ENCODE data around the gene GPATCH1. TPM values are rescaled to one million over a fixed set of nuclear protein-coding genes. Genes with fewer than 3 reads are reported as not detected.
"Not testable (repeated sequence)": the region's sequence is repeated elsewhere in the genome, so short reads cannot be mapped to it uniquely, and the experiment has no call there.

GPATCH1 gene
- 4.0 and 5.0 TPM in 2 replicates for total RNA-seq (2014; rRNA removed; shearing (Covaris generic))
- 4.5 and 5.7 TPM in 2 replicates for polyA plus RNA-seq (2014; cell fraction: nucleus; rRNA removed)

DNA sequence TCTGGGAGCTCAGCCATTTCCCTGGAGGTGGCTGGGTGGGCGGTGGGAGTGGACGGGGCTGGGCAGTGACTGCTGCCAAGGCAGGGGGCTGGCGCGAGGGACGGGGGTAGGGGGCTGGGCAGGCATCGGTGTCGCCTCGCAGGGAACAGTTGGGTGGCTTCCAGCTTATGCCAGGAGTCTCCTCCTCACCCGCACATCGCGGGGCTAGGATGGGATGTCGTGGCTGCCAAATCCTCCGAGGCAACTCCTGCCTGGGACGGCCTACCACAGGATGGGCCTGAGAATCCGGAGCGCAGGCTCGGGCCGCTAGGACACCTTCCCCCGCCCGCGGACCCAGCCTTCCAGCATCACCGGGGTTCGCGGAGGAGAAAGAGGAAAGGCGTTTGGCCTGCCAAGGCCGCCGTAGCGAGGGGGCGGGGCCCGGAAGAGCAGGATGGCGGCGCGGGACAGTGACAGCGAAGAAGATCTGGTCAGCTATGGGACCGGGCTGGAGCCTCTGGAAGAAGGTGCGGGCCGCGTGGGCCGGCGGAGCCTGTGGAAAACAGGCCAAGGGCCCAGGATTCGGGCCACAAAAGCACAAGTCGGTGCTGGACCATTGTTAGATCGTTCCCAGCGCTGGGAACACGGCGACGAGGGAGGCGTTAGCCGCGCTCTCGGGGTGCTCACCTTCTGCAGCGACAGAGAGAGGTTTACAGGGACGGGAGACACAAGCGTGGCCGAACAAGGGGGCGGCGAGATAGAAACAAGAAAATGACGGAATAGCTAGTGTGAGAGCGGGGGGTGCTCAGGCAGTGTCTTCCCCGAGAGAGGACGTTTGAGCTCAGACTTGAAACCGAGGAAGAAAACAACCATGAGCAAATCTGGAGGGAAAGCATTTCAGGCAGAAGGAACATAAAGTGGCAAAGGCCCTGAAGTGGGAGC is at the start of gene GPATCH1:
Gene GPATCH1 (plus strand): TSS at position 421 of the 921 bp plus-strand sequence. CDS start 13 bp downstream, at position 434.
- peak; percentile 73 for DNase-seq (ENCODE audit: extremely low read depth, low read depth)

DNA sequence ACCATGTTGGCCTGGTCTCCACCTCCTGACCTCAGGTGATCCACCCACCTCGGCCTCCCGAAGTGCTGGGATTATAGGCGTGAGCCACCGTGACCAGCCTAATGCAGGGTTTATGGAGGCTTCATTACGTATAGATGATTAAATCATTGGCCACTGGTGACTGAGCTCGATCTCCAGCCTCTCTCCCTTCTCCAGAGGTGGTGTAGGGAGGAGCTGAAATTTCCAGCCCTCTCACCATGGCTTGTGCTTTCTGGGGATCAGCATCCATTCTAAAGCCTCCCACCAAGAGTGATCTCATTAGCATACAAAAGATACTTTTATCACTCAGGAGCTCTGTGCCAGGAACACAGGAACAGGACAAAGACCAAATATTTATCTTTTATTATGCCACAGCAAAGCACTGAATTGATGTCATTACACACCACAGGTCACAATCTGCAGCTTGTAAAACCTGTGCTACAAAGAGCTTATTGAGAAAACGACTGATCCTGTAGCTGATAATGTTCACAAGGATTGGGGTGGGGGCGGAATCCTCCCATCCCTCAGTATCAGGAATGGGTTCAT is 48.7 kb upstream of the GPATCH1 start:
- DNase-seq (ENCODE audit: extremely low read depth, low read depth), result no peak

DNA sequence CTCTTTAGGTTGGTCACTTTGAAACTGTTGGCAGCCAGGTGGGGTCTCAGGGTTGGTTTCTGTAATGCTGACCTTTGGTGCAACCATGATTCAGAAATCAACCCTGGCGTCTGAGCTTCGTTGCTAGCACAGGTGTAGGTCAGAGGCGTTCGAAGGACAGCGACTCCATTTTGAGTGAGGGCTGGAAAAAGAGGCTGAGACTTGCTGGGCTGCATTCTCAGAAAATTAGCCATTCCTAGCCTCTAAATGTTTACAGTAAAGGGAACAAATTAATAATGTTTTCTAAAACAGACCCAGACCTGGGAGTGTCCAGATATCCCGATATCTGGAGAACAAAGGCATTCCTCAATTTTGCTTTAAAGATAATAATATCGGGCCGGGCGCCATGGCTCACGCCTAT is 45.5 kb upstream of the GPATCH1 start:
- no peak for DNase-seq (ENCODE audit: extremely low read depth, low read depth)

DNA sequence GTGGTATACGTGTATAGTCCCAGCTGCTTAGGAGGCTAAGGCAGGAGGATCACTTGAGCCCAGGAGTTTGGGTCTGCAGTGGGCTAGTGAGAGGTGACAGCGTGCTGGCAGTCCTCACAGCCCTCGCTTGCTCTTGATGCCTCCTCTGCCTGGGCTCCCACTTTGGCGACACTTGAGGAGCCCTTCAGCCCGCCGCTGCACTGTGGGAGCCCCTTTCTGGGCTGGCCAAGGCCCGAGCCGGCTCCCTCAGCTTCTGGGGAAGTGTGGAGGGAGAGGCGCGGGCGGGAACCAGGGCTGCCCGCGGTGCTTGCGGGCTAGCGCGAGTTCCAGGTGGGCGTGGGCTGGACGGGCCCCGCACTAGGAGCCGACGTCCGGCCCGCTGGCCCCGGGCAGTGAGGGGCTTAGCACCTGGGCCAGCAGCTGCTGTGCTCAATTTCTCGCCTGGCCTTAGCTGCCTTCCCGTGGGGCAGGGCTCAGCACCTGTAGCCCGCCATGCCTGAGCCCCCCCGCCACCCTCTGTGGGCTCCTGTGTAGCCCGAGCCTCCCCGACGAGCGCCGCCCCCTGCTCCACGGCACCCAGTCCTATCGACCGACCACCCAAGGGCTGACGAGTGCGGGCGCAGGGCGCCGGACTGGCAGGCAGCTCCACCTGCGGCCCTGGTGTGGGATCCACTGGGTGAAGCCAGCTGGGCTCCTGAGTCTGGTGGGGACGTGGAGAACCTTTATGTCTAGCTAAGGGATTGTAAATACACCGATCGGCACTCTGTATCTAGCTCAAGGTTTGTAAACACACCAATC is 44.4 kb upstream of the GPATCH1 start:
- not testable (repeated sequence) for DNase-seq (ENCODE audit: extremely low read depth, low read depth)

DNA sequence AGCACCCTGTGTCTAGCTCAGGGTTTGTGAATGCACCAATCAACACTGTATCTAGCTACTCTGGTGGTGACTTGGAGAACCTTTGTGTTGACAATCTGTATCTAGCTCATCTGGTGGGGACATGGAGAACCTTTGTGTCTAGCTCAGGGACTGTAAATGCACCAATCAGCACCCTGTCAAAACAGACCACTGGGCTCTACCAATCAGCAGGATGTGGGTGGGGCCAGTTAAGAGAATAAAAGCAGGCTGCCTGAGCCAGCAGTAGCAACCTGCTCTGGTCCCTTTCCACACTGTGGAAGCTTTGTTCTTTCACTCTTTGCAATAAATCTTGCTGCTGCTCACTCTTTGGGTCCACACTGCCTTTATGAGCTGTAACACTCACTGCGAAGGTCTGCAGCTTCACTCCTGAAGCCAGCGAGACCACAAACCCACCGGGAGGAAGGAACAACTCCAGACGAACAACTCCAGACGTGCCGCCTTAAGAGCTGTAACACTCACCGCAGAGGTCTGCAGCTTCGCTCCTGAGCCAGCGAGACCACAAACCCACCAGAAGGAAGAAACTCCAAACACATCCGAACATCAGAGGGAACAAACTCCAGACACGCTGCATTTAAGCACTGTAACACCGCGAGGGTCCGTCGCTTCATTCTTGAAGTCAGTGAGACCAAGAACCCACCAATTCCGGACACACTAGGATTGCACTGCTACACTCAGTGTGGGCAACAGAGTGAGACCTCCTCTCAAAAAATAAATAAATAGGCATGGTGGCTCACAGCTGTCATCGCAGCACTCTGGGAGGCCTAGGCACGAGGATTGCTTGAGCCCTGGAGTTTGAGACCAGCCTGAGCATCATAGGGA is 43.6 kb upstream of the GPATCH1 start:
- not testable (repeated sequence) for DNase-seq (ENCODE audit: extremely low read depth, low read depth)

DNA sequence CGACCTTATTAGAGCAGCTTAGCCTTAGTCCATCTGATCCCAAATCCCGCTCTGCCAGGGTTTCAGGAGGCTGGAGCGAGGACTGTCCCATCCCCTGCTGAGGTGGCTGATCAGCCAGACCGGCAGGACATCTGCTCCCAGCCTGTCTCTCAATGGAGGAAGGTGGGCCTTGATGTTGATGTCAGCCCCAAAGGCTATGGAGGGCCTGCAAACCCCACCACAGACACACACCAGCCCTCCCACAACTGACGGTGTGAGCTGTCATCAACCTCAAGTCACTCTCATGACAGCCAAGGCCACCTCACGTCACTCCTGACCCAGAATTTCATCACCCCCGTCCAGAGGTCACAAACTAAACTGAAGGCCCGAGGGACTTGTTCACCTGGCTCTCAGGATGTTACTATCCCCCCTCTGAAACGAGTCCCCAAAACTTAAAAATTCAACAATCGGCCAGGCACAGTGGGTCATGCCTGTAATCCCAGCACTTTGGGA is 41.8 kb upstream of the GPATCH1 start:
- DNase-seq (ENCODE audit: extremely low read depth, low read depth), result no peak

- DNase-seq (ENCODE audit: extremely low read depth, low read depth), result no peak
These were observed 41.2 kb upstream of the GPATCH1 start for GRCh38 chr19:33039815-33040214.

DNA sequence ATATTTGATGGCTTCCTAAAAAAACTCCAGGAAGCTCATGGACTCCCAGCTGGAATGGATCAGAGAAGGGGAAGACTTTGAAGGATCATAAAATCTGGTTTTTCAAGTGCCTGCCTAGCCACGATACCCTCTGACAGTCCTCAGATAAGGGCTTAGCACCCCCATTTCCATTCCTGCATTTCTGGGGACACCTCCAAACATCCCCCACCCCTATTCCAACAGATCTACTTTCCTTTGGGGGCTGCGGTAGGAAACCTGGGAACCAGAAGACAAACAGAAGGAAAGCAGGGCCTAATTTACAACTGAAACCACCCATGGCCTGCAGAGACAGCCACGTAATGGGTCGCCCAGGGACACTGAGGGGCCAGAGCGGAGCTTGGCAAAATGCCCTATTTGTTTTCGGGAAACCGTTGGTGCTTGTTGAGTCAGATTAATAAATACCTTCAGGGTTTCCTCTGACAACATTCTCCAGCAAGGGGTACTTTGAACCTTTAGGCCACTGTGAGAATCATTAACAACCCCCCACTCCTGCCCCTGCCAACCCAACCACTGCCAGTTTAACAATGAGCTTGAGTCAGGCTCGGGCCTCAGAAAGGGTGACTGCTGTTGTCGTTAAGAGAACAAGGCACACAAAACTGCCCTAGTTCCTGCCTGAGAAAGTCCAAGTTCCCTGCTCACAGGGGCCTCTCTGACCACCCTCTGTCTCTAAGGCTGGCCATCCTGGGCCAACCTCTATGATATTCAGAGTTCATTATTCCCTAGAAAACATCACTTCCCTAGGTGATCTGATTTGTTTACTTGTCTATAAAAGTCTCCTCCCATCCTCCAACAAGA is 39.8 kb upstream of the GPATCH1 start:
- no peak for DNase-seq (ENCODE audit: extremely low read depth, low read depth)

GRCh38 chr19:33041828-33042160 is 39.2 kb upstream of the GPATCH1 start:
- not testable (repeated sequence) for DNase-seq (ENCODE audit: extremely low read depth, low read depth)

- DNase-seq (ENCODE audit: extremely low read depth, low read depth), result no peak
These were observed 33.6 kb upstream of the GPATCH1 start for GRCh38 chr19:33047422-33047821.

DNA sequence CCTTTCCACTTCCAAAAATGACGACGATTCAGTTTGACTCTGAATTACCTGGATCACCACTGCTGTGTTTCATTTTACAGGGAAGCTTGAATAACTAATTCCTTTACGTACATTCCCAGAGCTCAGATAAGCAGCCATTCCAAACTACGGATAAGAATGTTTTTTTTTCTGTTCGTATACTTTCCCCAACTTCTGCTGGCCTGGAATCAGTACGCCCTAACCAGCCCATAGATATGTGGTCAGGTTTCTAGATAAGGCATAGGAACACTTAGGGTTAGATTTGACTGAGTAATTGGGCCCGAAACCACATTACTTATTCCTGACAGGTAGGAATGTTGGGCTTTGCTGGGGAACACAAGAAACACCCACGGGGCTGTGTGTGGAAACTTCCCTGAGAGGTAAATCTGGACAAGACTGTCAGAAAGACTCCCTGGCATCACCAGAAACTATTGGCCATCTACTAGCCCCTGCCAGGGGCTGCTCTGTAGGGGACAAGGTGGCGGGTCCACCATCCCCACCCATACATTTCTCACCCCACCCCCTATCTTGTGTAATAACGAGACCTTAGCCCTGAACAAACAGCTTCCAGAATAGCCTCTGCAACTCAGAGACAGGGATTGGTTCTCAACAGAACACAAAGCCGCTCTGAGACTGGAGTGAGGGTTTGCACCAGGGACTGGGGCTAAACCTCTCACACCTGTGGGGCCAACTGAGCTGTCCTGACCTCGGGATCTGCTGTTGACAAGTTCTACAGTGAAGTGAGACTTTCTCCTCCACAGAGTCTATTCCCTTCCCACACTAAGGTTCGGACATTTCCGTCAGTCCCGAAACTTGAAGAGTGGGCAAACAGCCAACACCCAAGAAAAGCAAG is 31.9 kb upstream of the GPATCH1 start:
- no peak for DNase-seq (ENCODE audit: extremely low read depth, low read depth)

- no peak for DNase-seq (ENCODE audit: extremely low read depth, low read depth)
These were observed 30.9 kb upstream of the GPATCH1 start for GRCh38 chr19:33050110-33050509.

DNA sequence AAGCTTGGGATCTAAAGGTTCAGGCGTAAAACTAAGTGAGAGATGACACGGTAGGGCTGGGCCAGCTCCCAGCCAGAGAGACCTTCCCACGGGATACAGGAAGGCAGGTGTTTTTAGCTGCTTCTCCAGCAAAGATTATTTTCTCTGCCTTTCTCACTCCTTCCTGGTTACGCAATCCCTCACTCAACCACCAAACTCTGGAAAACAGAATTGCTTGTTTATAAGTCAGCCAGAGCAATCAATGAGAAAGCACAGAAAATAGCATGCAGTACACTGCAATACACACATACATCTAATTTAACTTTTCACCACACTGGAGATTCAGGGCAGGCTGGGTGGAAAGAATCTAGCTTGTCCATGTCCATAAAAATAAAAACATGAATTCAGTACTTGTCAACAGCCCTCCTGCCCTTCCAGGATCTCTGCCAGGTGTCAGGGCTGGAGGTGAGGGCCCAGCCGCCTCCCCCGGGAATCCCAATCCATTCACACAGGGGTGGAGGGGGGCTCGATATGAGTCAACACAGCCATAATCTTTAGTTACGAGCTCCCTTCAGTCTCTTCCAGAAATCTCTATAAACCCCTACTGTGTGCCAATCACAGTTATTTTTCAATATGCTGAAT is 28.5 kb upstream of the GPATCH1 start:
- DNase-seq (ENCODE audit: extremely low read depth, low read depth), result no peak

DNA sequence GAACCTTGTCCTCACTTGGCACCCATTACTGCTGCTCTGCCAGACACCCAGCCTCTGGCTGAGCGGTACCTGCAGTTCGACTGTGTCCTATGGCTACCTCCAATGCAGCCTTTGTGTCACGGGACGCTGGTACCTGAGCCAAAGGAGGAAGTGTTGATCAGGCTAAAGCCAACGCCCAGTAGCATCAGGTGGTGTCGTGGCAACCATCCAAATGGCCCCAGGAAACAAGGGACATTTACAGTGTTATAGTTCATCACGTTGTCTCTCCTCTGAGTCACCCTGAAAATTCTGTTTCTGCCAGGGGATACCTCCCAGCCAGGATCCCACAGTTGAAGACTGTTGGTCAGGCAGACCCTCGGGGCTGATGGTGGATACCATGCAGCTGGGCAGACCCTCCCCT is 26.4 kb upstream of the GPATCH1 start:
- DNase-seq (ENCODE audit: extremely low read depth, low read depth), result no peak

DNA sequence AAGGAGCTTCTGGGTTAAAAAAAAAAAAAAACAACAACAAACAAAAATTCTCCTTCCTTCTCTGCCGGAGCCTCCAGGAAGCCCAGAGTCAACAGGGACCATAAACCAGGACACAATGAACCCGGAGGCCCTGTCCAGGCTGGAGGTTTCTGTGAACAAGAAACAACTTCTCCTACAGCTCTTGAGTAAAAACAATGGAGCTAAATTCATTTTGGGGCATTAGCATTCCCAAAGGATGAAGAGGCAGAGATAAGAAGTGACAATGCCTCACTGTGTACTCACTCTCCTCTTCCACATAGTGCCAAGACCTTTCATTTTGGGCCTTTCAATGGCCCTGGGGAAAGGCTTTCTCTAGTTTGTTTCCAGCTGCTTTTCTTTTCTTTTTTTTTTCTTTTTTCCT is 25.3 kb upstream of the GPATCH1 start:
- DNase-seq (ENCODE audit: extremely low read depth, low read depth), result no peak

DNA sequence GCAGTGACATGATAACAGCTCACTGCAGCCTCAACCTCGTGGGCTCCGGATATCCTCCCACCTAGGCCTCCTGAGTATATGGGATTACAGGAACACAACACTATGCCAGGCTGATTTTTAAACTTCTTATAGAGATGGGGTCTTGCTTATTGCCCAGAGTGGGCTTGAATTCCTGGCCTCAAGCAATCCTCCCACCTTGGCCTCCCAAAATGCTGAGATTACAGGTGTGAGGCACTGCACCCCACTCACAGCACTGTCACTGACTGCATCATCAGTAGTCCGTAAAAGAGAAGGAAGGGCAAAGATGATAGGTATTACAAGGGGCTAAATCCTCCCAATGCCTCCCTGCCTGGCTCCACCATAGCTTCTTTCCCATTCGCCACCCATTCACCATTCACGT is 20.4 kb upstream of the GPATCH1 start:
- no peak for DNase-seq (ENCODE audit: extremely low read depth, low read depth)

DNA sequence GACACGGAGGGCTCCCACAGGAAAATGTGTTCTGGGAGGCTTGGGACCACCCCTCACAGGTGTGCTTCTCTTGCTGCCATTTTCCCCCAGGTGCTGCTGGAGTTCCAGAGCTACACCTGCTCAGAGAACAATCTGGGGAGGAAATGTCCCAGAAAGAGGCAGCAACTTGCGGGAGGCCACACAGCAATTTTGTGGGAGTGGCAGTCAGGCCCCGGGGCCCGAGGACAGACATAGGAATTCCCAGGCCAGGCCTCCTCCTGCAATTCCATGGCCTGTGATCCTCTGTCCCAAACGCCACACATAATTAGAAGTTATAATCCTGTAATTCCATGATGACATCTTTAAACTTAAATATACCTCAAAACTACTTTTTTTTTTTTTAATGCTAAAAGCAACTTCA is 18.1 kb upstream of the GPATCH1 start:
- no peak for DNase-seq (ENCODE audit: extremely low read depth, low read depth)

- no peak for DNase-seq (ENCODE audit: extremely low read depth, low read depth)
These were observed 17.6 kb upstream of the GPATCH1 start for GRCh38 chr19:33063356-33063752.

All from NCI-H460 (cell line).